C4-2B (cell line): ENCODE results near the gene ZNF655.

Experiments
- ZFX ChIP-seq: fragments of 450-650 bp; IDR thresholded peaks from 2 replicates; pipeline ENCODE4 v1.6.1; 2017
- TF ChIP-seq, protein P1 (sequence below): fragments of 450-650 bp; conservative IDR thresholded peaks from 2 replicates; pipeline ENCODE4 v1.5.1; 2017; ENCODE audit warnings: mild to moderate bottlenecking

DNA sequence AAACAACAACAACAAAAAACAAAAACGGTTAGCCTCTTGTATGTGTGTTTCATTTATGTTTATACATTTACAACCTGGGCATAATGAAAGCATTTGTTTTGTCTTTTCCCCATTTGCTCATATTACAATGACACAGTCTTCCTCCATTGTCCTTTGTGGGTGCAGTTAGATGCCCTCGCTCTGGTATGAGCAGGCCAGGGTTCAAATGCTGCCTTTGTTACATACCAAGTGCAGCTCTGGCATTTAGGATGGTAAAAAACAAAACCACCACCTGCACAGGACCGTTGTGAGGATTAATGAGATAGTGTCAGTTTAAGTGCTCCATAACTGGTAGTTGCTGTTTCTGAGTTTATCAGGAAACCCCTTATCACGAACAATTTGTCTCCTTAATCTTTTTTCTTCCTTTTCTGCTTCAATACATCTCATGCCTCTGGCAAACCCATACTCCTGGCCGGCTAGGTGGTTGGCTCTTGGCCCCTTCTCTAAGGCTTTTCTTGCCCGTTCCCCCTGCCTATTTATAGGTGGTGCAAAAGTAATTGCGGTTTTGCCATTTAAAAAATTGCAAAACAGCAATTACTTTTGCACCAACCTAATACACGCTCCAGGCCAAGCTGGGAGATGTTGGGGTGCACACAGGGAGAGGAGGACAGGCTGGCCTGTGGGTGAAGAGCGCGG lies 21.0 kb downstream of the ZNF655 start:
- TF ChIP-seq, protein P1, sequence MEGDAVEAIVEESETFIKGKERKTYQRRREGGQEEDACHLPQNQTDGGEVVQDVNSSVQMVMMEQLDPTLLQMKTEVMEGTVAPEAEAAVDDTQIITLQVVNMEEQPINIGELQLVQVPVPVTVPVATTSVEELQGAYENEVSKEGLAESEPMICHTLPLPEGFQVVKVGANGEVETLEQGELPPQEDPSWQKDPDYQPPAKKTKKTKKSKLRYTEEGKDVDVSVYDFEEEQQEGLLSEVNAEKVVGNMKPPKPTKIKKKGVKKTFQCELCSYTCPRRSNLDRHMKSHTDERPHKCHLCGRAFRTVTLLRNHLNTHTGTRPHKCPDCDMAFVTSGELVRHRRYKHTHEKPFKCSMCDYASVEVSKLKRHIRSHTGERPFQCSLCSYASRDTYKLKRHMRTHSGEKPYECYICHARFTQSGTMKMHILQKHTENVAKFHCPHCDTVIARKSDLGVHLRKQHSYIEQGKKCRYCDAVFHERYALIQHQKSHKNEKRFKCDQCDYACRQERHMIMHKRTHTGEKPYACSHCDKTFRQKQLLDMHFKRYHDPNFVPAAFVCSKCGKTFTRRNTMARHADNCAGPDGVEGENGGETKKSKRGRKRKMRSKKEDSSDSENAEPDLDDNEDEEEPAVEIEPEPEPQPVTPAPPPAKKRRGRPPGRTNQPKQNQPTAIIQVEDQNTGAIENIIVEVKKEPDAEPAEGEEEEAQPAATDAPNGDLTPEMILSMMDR: no peak
- no peak for TF ChIP-seq ZFX
